Inflammatory macrophage (primary cell): Measurements from ENCODE around the gene TTBK1.

Experiments used
- DNase-seq, 2 donors: peaks; one replicate each; pipeline ENCODE4 v3.0.0-alpha.2; 2020 to 2022

The TTBK1 gene

GRCh38 chr6:43226192-43226851, 17.0 kb upstream of the TTBK1 start:
- DNase-seq, result no peak

GRCh38 chr6:43228951-43229802, 14.1 kb upstream of the TTBK1 start, which contains the start of gene DNPH1:
DNPH1 (minus strand) TSS chr6:43229481; CDS start chr6:43229456, 25 bp downstream.
- peak; percentile 58 to 71 for DNase-seq

- no peak for DNase-seq
Measured at GRCh38 chr6:43229803-43230620, 13.3 kb upstream of the TTBK1 start.

GRCh38 chr6:43231053-43231452, 12.2 kb upstream of the TTBK1 start:
- DNase-seq, result no peak

GRCh38 chr6:43231735-43232450, 11.4 kb upstream of the TTBK1 start:
- DNase-seq, result no peak

GRCh38 chr6:43235841-43236240, 7.4 kb upstream of the TTBK1 start:
- no peak for DNase-seq

- no peak for DNase-seq
Measured at GRCh38 chr6:43239054-43239453, 4.2 kb upstream of the TTBK1 start.

- peak; percentile 4 to 10 for DNase-seq
Measured at GRCh38 chr6:43240950-43241349, 2.3 kb upstream of the TTBK1 start.

GRCh38 chr6:43241446-43241845, 1.8 kb upstream of the TTBK1 start:
- no peak for DNase-seq

- no peak for DNase-seq
Measured at GRCh38 chr6:43243664-43244321, 512 bp downstream of the TTBK1 start.

GRCh38 chr6:43246301-43247113, 3.2 kb downstream of the TTBK1 start:
- DNase-seq, result peak; percentile 44 to 47

GRCh38 chr6:43247114-43247999, 4.1 kb downstream of the TTBK1 start:
- DNase-seq, result peak; percentile 51 to 63

GRCh38 chr6:43248101-43248500, 4.8 kb downstream of the TTBK1 start:
- no peak for DNase-seq

GRCh38 chr6:43248791-43249190, 5.5 kb downstream of the TTBK1 start:
- no peak for DNase-seq

- DNase-seq, result no peak
Measured at GRCh38 chr6:43250992-43251373, 7.7 kb downstream of the TTBK1 start.

- DNase-seq, result no peak
Measured at GRCh38 chr6:43253401-43253800, 10.1 kb downstream of the TTBK1 start.

GRCh38 chr6:43254138-43254817, 11.0 kb downstream of the TTBK1 start:
- peak; percentile 61 to 70 for DNase-seq

- DNase-seq, result no peak
Measured at GRCh38 chr6:43254846-43255245, 11.6 kb downstream of the TTBK1 start.

GRCh38 chr6:43255408-43256054, 12.2 kb downstream of the TTBK1 start:
- no peak for DNase-seq
